GM12878 (cell line): ENCODE results near the gene TAS2R14. TPM values are rescaled to one million over a fixed set of nuclear protein-coding genes. Genes with fewer than 3 reads are reported as not detected.

Source experiments
- ATAC-seq: fragments of 200-7000 bp; cut with Tn5 transposase; 3 replicates; pipeline ENCODE4 v1.9.1; 2020; ENCODE audit warnings: mild to moderate bottlenecking, moderate library complexity
- BruUV-seq: library from RNA; stranded (reverse); fragments of 400-500 nt; replicated peaks from 2 replicates; lab custom pipeline; 2021; lab: Mats Ljungman, UMichigan
- CTCF ChIA-PET: fragments of 300-600 bp; sonication (Branson Sonifier 250); formaldehyde crosslinking; extraction: SDS; loops from one replicate; lab custom pipeline; 2021; ENCODE audit warnings: inconsistent platforms; lab: Yijun Ruan, JAX
- POLR2A ChIA-PET: fragments of 350-600 bp; formaldehyde crosslinking; extraction: SDS; loops from one replicate; lab custom pipeline; 2021; ENCODE audit warnings: inconsistent platforms; lab: Charles Lee
- RAD21 ChIA-PET: fragments of 300-600 bp; sonication (Branson Sonifier 250); formaldehyde crosslinking; loops from one replicate; lab custom pipeline; 2023; ENCODE audit warnings: antibody characterized with exemption; ENCODE audit not compliant: unreplicated experiment; lab: Charles Lee
- SMC1A ChIA-PET: fragments of 300-600 bp; sonication (Branson Sonifier 250); formaldehyde crosslinking; loops from one replicate; lab custom pipeline; 2023; ENCODE audit not compliant: unreplicated experiment, uncharacterized antibody; lab: Charles Lee
- DNase-seq: peaks from one replicate; pipeline ENCODE4 v3.0.0-alpha.2; 2011; ENCODE audit warnings: low read depth, low spot score
- FAIRE-seq: peaks from 3 replicates; lab custom pipeline; 2011; peaks lifted over from hg19 to GRCh38; lab: Jason Lieb, UNC
- H2AFZ ChIP-seq: 2 replicates; pipeline ENCODE4 v1.6.0; 2011; ENCODE audit warnings: low read depth, low read length, control low read depth; ENCODE audit not compliant: control insufficient read depth
- H3K27ac ChIP-seq: 2 replicates; pipeline ENCODE4 v1.5.1; 2011; ENCODE audit warnings: control low read depth; ENCODE audit not compliant: control insufficient read depth, insufficient read depth
- H3K27me3 ChIP-seq, 2 experiments: replicated peaks in 1 of 2; 2 replicates each; pipeline versions ENCODE4 v1.6.0 to v1.6.1; 2011; ENCODE audit warnings: low read length in 1 of 2; ENCODE audit not compliant: control insufficient read depth in 2 of 2, insufficient read depth in 2 of 2
- H3K36me3 ChIP-seq, 2 experiments: 2 replicates each; pipeline ENCODE4 v1.5.1; 2011; ENCODE audit warnings: low read length in 1 of 2; ENCODE audit not compliant: control insufficient read depth in 2 of 2, insufficient read depth in 2 of 2
- H3K4me1 ChIP-seq: 2 replicates; pipeline ENCODE4 v1.6.1; 2011; ENCODE audit warnings: mild to moderate bottlenecking, low read length, moderate library complexity, mixed read lengths; ENCODE audit not compliant: control insufficient read depth, insufficient read depth
- H3K4me2 ChIP-seq: 2 replicates; pipeline ENCODE4 v1.6.0; 2011; ENCODE audit warnings: control low read depth; ENCODE audit not compliant: control insufficient read depth, insufficient read depth
- H3K4me3 ChIP-seq: fragments of 200-600 bp; sonication (generic); 2 replicates; pipeline ENCODE4 v1.5.1; 2016
- H3K79me2 ChIP-seq: 2 replicates; pipeline ENCODE4 v1.6.0; 2011; ENCODE audit warnings: low read length; ENCODE audit not compliant: control insufficient read depth, insufficient read depth
- H3K9ac ChIP-seq: 2 replicates; pipeline ENCODE4 v1.8.0; 2011; ENCODE audit warnings: low read length, control low read depth, mixed read lengths; ENCODE audit not compliant: control insufficient read depth, insufficient read depth
- H3K9me3 ChIP-seq: replicated peaks from 3 replicates; pipeline ENCODE4 v1.5.1; 2011; ENCODE audit warnings: mild to moderate bottlenecking, low read length; ENCODE audit not compliant: control insufficient read depth, insufficient read depth
- H4K20me1 ChIP-seq: 2 replicates; pipeline ENCODE4 v1.6.0; 2011; ENCODE audit not compliant: control insufficient read depth, insufficient read depth
- ASH2L ChIP-seq: fragments of 300-600, 200-600 bp; sonication (generic); IDR thresholded peaks from 2 replicates; pipeline ENCODE4 v1.6.1; 2017; ENCODE audit warnings: low read depth, mild to moderate bottlenecking, borderline replicate concordance
- BRCA1 ChIP-seq: IDR thresholded peaks from 2 replicates; pipeline ENCODE4 v1.6.1; 2011; ENCODE audit warnings: low read depth, low read length, improper control_type of control experiment
- EZH2 ChIP-seq: IDR thresholded peaks from 2 replicates; pipeline ENCODE4 v1.6.1; 2012; ENCODE audit warnings: low read depth, mild to moderate bottlenecking, control low read depth, inconsistent platforms, low read length, borderline replicate concordance; ENCODE audit not compliant: control insufficient read depth
- HDAC2 ChIP-seq: fragments of 200-600 bp; sonication (generic); IDR thresholded peaks from 2 replicates; pipeline ENCODE4 v1.6.1; 2017
- IKZF2 ChIP-seq, 2 experiments: fragments of 450-650 bp; IDR thresholded peaks; 2 replicates each; pipeline ENCODE4 v1.6.1; 2017; ENCODE audit warnings: mild to moderate bottlenecking in 2 of 2, moderate library complexity in 2 of 2
- IRF4 ChIP-seq: IDR thresholded peaks from 2 replicates; pipeline ENCODE4 v1.6.1; 2011; ENCODE audit warnings: low read depth, low read length
- POU2F2 ChIP-seq: IDR thresholded peaks from 3 replicates; pipeline ENCODE4 v1.6.1; 2011; ENCODE audit warnings: low read depth, mild to moderate bottlenecking, low read length, borderline replicate concordance
- RCOR1 ChIP-seq: conservative IDR thresholded peaks from 2 replicates; pipeline ENCODE4 v1.6.1; 2012; ENCODE audit warnings: low read depth, low read length, improper control_type of control experiment
- USF1 ChIP-seq: IDR thresholded peaks from 2 replicates; pipeline ENCODE4 v1.6.1; 2011; ENCODE audit warnings: borderline replicate concordance, low read depth, mild to moderate bottlenecking, moderate library complexity, mixed read lengths, low read length; ENCODE audit not compliant: insufficient read depth; ENCODE audit errors: extremely low read length
- ZBTB40 ChIP-seq: fragments of 450-650 bp; IDR thresholded peaks from 2 replicates; pipeline ENCODE4 v1.6.1; 2016; ENCODE audit warnings: mild to moderate bottlenecking, moderate library complexity, borderline replicate concordance
- ZNF217 ChIP-seq: fragments of 450-650 bp; IDR thresholded peaks from 2 replicates; pipeline ENCODE4 v1.6.1; 2017; ENCODE audit warnings: antibody characterized with exemption, mild to moderate bottlenecking
- ZNF384 ChIP-seq: IDR thresholded peaks from 2 replicates; pipeline ENCODE4 v1.6.1; 2012; ENCODE audit warnings: low read depth, mild to moderate bottlenecking, low read length, improper control_type of control experiment, borderline replicate concordance
- WGBS: methylation state at CpG from one replicate; pipeline ENCODE4 v1.1.6; 2016; ENCODE audit warnings: low lambda C conversion rate; ENCODE audit not compliant: insufficient replicate concordance, insufficient coverage; ENCODE audit errors: missing lambda C conversion rate; 5-methylcytosine and 5-hydroxymethylcytosine counted together
- in situ Hi-C: fragments of 300-500 bp; cut with MboI; formaldehyde crosslinking; loops from 9 replicates; pipeline ENCODE4 v1.14.3; 2018; ENCODE audit warnings: mixed read lengths
- intact Hi-C: fragments of 100-400 bp; cut with micrococcal nuclease; formaldehyde crosslinking; loops from one replicate; pipeline ENCODE4 v1.14.2; 2022; ENCODE audit not compliant: unreplicated experiment
- polyA plus RNA-seq, 11 experiments: library from polyadenylated mRNA; depleted of rRNA in 4 of 11; unstranded in 6 of 11; stranded (reverse) in 5 of 11; fragments of >200 nt; fragmentation: Nextera tagmentation in 4 of 11; fragmentation: Illumina TruSeq in 1 of 11; extraction: Ambion mirVana in 4 of 11; extraction: Trizol in 1 of 11; gene quantifications; 1 replicate in 1 of 11; 2 replicates in 10 of 11; pipeline versions ENCODE4 v1.2.1 to v1.2.3, GENCODE V29; 2011 to 2016; ENCODE audit warnings: inconsistent platforms in 2 of 11, missing spikeins in 2 of 11, low read depth in 1 of 11
- total RNA-seq, 4 experiments: library from RNA; depleted of rRNA in 3 of 4; stranded (reverse); fragments of >200 nt in 3 of 4; fragmentation: Illumina TruSeq in 1 of 4; extraction: Trizol in 1 of 4; gene quantifications; 2 replicates each; pipeline versions ENCODE4 v1.2.1 to v1.2.3, GENCODE V29; 2013 to 2021

TAS2R14 gene
- total and polyA plus RNA-seq, 10 of the 15 experiments (the other 5 are each of a cell fraction or from before 2014, with no cell fraction given) = 1.2 to 4.4 (median 2.2) TPM

- DNase-seq = no peak
- no peak overlapping the region for H2AFZ ChIP-seq
- no peak for TF ChIP-seq BRCA1
- no peak for TF ChIP-seq IKZF2 (IDR thresholded peaks at IDR 0.05)
- no peak for TF ChIP-seq POU2F2
- TF ChIP-seq ZNF384 = no peak
- TF ChIP-seq IRF4 = no peak
- TF ChIP-seq ZNF217 = no peak
- no peak for TF ChIP-seq USF1
- TF ChIP-seq HDAC2 = no peak
- TF ChIP-seq EZH2 = no peak
- no peak for TF ChIP-seq RCOR1
- TF ChIP-seq ASH2L = no peak
- TF ChIP-seq ZBTB40 = no peak
- RAD21 ChIA-PET = no interaction called here
- no peak overlapping the region for H3K27ac ChIP-seq
- intact Hi-C loops = no loop called here
- POLR2A ChIA-PET = no interaction called here
- no peak overlapping the region for H3K4me2 ChIP-seq
- no peak for FAIRE-seq
- BruUV-seq = no TSS peak
- SMC1A ChIA-PET = interaction anchor here (0.6 kb wide), 1 partner anchor 34 kb away, joined by 3 read pairs; no protein-coding TSS in a partner anchor
- H3K9ac ChIP-seq = no peak overlapping the region
- H3K27me3 ChIP-seq = no peaks in the 10 kb centered on the region
- CTCF ChIA-PET = no interaction called here
- ATAC-seq = no peak
- no peaks in the 10 kb centered on the region; the same call in 1 of the 3 replicates for H3K9me3 ChIP-seq
- no peaks in the 10 kb centered on the region for H3K79me2 ChIP-seq
- in situ Hi-C loops = no loop called here
- H4K20me1 ChIP-seq = no peaks in the 10 kb centered on the region
- H3K4me3 ChIP-seq = no peak overlapping the region
- H3K4me1 ChIP-seq = no peaks in the 10 kb centered on the region
- no peaks in the 10 kb centered on the region; a peak in 1 of 4 replicates for H3K36me3 ChIP-seq
- WGBS = 93% methylated on average over 8 of the region's 8 CpGs
Measured at GRCh38 chr12:10910380-10910779, 28.7 kb downstream of the TAS2R14 start.
